ENCODE results near the gene HRG.

The HRG gene

GRCh38 chr3:186639778-186640472, 25.9 kb upstream of the HRG start, which contains the start of gene FETUB:
Gene FETUB (plus strand): TSS chr3:186640399. CDS start chr3:186640461, 62 bp downstream.
- no peak for DNase-seq (ENCODE audit: low spot score)

- DNase-seq (ENCODE audit: low spot score) = peak; percentile 11
Observed at GRCh38 chr3:186640473-186640818, 25.4 kb upstream of the HRG start.

GRCh38 chr3:186640929-186641328, 24.9 kb upstream of the HRG start:
- DNase-seq (ENCODE audit: low spot score) = no peak

GRCh38 chr3:186642014-186642413, 23.8 kb upstream of the HRG start:
- DNase-seq (ENCODE audit: low spot score) = no peak

- no peak for DNase-seq (ENCODE audit: low spot score)
Observed at GRCh38 chr3:186643493-186643892, 22.3 kb upstream of the HRG start.

- no peak for DNase-seq (ENCODE audit: low spot score)
Observed at GRCh38 chr3:186644683-186645082, 21.1 kb upstream of the HRG start.

- no peak for DNase-seq (ENCODE audit: low spot score)
Observed at GRCh38 chr3:186646106-186646505, 19.7 kb upstream of the HRG start.

GRCh38 chr3:186646841-186647240, 19.0 kb upstream of the HRG start:
- no peak for DNase-seq (ENCODE audit: low spot score)

- DNase-seq (ENCODE audit: low spot score) = no peak
Observed at GRCh38 chr3:186648851-186649250, 17.0 kb upstream of the HRG start.

GRCh38 chr3:186651678-186652215, 14.1 kb upstream of the HRG start:
- DNase-seq (ENCODE audit: low spot score) = no peak

- DNase-seq (ENCODE audit: low spot score) = no peak
Observed at GRCh38 chr3:186653080-186653707, 12.6 kb upstream of the HRG start.

- no peak for DNase-seq (ENCODE audit: low spot score)
Observed at GRCh38 chr3:186653984-186654383, 11.8 kb upstream of the HRG start.

- no peak for DNase-seq (ENCODE audit: low spot score)
Observed at GRCh38 chr3:186663361-186664118, 2.3 kb upstream of the HRG start.

GRCh38 chr3:186664119-186664495, 1.7 kb upstream of the HRG start:
- DNase-seq (ENCODE audit: low spot score) = no peak

GRCh38 chr3:186664506-186664905, 1.3 kb upstream of the HRG start:
- DNase-seq (ENCODE audit: low spot score) = no peak

- no peak for DNase-seq (ENCODE audit: low spot score)
Observed at GRCh38 chr3:186668426-186668825, 2.6 kb downstream of the HRG start.

GRCh38 chr3:186669378-186670084, 3.7 kb downstream of the HRG start:
- no peak for DNase-seq (ENCODE audit: low spot score)

GRCh38 chr3:186670155-186670554, 4.3 kb downstream of the HRG start:
- no peak for DNase-seq (ENCODE audit: low spot score)

GRCh38 chr3:186671051-186671450, 5.2 kb downstream of the HRG start:
- DNase-seq (ENCODE audit: low spot score) = no peak

- no peak for DNase-seq (ENCODE audit: low spot score)
Observed at GRCh38 chr3:186678604-186679003, 12.8 kb downstream of the HRG start.

- no peak for DNase-seq (ENCODE audit: low spot score)
Observed at GRCh38 chr3:186679151-186679550, 13.3 kb downstream of the HRG start.

- no peak for DNase-seq (ENCODE audit: low spot score)
Observed at GRCh38 chr3:186680869-186681268, 15.1 kb downstream of the HRG start.

Measured in globus pallidus (tissue), 1 donor.